Fibroblast of gingiva (primary cell): Measurements from ENCODE around the gene MMP11.
A peak's percentile ranks its signal among the peaks of the same experiment; 100 is the strongest.

ENCODE experiments used
- DNase-seq: peaks from one replicate; pipeline ENCODE4 v3.0.0-alpha.2; 2011; ENCODE audit warnings: low read depth

The MMP11 gene

GRCh38 chr22:23759566-23759965 lies 13.1 kb upstream of the MMP11 start:
- no peak for DNase-seq

GRCh38 chr22:23760056-23760455 lies 12.6 kb upstream of the MMP11 start:
- DNase-seq: no peak

GRCh38 chr22:23762842-23763578 lies 9.6 kb upstream of the MMP11 start, which contains the start of gene C22orf15:
Gene C22orf15, plus strand, starts transcription at chr22:23762990. Its CDS starts 317 bp downstream, at chr22:23763307.
- DNase-seq: no peak

- DNase-seq: no peak
Observed at GRCh38 chr22:23763579-23763945, 9.1 kb upstream of the MMP11 start.

GRCh38 chr22:23763954-23764353 lies 8.7 kb upstream of the MMP11 start:
- DNase-seq: no peak

- no peak for DNase-seq
Observed at GRCh38 chr22:23764899-23765881, 7.5 kb upstream of the MMP11 start.

- no peak for DNase-seq
Observed at GRCh38 chr22:23767303-23767672, 5.4 kb upstream of the MMP11 start.

GRCh38 chr22:23767673-23768548 lies 4.7 kb upstream of the MMP11 start, which contains the start of gene CHCHD10:
Gene CHCHD10, minus strand, starts transcription at chr22:23767972. Its CDS starts 98 bp downstream, at chr22:23767874.
- peak; percentile 72 for DNase-seq

GRCh38 chr22:23769321-23769965 lies 3.2 kb upstream of the MMP11 start:
- no peak for DNase-seq

GRCh38 chr22:23772315-23772648 lies 367 bp upstream of the MMP11 start:
- DNase-seq: no peak

GRCh38 chr22:23773483-23774113 lies 949 bp downstream of the MMP11 start:
- DNase-seq: no peak

GRCh38 chr22:23774114-23774921 lies 1.7 kb downstream of the MMP11 start:
- no peak for DNase-seq

- peak; percentile 38 for DNase-seq
Observed at GRCh38 chr22:23774922-23775436, 2.3 kb downstream of the MMP11 start.

GRCh38 chr22:23775779-23776375 lies 3.2 kb downstream of the MMP11 start:
- no peak for DNase-seq

GRCh38 chr22:23777776-23778576 lies 5.3 kb downstream of the MMP11 start:
- no peak for DNase-seq

GRCh38 chr22:23778577-23778900 lies 5.9 kb downstream of the MMP11 start:
- no peak for DNase-seq

GRCh38 chr22:23779083-23779482 lies 6.4 kb downstream of the MMP11 start:
- no peak for DNase-seq

GRCh38 chr22:23779731-23780130 lies 7.1 kb downstream of the MMP11 start:
- DNase-seq: no peak
